Measurements from ENCODE around the gene SORCS2.

SORCS2 gene

DNA sequence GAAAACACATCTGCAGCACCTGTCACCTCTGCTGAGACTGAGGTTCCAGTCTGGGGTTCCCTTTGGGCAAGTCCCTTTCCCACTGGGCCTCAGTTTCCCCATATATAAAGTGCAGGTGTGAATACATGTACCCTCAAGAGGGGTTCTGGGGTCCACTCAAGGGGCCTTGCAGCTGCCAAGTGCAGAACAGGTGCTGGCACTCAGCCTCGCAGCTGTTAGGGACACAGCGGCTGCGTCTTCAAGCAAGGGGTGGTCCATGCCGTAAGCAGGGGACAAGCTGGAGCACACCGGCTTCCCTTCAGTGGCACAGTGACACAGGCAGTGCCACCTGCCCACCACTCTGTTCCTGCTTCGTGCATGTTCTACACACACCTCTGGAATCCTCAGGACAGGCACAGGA lies 329.3 kb downstream of the SORCS2 start:
- no peak for TF ChIP-seq SIN3A (IDR thresholded peaks at IDR 0.05; ENCODE audit: borderline replicate concordance, insufficient read depth, low read length)
- TF ChIP-seq POLR2AphosphoS5 (IDR thresholded peaks at IDR 0.05; ENCODE audit: low read depth, low read length): no peak
- no peak for TF ChIP-seq TAF1 (IDR thresholded peaks at IDR 0.05; ENCODE audit: borderline replicate concordance, insufficient read depth, low read length)
- TF ChIP-seq, protein P1, sequence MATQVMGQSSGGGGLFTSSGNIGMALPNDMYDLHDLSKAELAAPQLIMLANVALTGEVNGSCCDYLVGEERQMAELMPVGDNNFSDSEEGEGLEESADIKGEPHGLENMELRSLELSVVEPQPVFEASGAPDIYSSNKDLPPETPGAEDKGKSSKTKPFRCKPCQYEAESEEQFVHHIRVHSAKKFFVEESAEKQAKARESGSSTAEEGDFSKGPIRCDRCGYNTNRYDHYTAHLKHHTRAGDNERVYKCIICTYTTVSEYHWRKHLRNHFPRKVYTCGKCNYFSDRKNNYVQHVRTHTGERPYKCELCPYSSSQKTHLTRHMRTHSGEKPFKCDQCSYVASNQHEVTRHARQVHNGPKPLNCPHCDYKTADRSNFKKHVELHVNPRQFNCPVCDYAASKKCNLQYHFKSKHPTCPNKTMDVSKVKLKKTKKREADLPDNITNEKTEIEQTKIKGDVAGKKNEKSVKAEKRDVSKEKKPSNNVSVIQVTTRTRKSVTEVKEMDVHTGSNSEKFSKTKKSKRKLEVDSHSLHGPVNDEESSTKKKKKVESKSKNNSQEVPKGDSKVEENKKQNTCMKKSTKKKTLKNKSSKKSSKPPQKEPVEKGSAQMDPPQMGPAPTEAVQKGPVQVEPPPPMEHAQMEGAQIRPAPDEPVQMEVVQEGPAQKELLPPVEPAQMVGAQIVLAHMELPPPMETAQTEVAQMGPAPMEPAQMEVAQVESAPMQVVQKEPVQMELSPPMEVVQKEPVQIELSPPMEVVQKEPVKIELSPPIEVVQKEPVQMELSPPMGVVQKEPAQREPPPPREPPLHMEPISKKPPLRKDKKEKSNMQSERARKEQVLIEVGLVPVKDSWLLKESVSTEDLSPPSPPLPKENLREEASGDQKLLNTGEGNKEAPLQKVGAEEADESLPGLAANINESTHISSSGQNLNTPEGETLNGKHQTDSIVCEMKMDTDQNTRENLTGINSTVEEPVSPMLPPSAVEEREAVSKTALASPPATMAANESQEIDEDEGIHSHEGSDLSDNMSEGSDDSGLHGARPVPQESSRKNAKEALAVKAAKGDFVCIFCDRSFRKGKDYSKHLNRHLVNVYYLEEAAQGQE (IDR thresholded peaks at IDR 0.05; ENCODE audit: insufficient read depth in 1 of 2, low read depth in 2 of 2, low read length in 2 of 2): no peak
- no peak for TF ChIP-seq FOXP2 (optimal IDR thresholded peaks at IDR 0.05; ENCODE audit: borderline replicate concordance, extremely low read depth, extremely low read length, insufficient read depth)

DNA sequence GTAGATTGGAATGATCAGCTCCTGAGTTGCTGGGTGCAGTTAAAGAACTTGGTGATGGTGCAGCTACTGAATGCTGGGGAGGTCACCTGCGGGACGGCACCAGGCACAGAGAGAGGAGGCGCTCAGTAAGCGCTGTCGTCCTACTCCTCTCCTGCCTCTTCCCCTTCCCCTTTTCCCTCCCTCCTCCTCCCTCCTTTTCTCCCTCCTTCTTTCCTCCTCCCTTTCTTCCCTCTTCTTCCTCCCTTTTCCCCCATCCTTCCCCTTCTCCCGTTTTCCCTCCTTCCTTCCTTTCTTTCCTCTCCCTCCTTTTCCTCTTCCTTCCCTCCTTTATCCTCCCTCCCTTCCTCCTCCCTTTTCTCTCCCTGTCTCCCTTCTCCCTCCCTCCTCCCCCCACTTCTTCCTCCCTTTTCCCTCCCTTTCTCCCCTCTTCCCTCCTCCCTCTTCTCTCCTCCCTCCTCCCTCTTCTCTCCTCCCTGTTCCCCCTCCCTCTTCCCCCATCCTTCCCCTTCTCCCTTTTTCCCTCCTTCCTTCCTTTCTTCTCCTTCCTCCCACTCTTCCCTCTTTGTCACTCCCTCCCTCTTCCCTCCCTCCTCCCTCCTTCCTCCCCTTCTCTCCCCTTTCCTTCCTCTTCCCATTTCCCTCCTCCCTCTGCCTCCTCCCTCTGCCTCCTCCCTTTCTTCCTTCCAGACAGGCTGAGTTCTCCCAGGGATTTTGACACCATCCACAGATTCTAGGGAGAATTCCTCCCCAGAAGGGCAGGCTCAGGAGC lies 330.3 kb downstream of the SORCS2 start:
- TF ChIP-seq, protein P1 (IDR thresholded peaks at IDR 0.05; ENCODE audit: insufficient read depth in 1 of 2, low read depth in 2 of 2, low read length in 2 of 2): no peak
- TF ChIP-seq SIN3A (IDR thresholded peaks at IDR 0.05; ENCODE audit: borderline replicate concordance, insufficient read depth, low read length) (no peak), FOXP2 (optimal IDR thresholded peaks at IDR 0.05; ENCODE audit: borderline replicate concordance, extremely low read depth, extremely low read length, insufficient read depth) (no peak), TAF1 (IDR thresholded peaks at IDR 0.05; ENCODE audit: borderline replicate concordance, insufficient read depth, low read length) (no peak), POLR2AphosphoS5 (IDR thresholded peaks at IDR 0.05; ENCODE audit: low read depth, low read length) (no peak)

DNA sequence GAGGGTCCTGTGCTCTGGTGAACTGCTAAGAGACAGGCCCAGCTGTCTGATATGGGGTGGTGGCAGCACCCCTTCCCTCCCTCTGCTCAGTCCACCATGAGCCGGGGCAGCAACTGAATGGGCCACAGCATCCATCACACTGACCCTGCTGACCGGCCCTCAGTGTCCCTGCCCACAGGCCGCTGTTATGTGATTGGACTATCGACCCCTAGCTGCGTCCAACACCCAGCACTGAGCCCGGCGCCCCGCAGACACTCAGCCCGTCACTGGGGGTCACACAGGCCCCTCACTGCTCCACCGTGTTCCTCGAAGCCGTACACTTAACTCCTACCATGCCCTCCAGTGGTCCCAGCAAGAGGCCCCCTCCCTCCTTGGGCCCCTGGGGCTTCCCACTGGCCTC lies 331.2 kb downstream of the SORCS2 start:
- no peak for TF ChIP-seq FOXP2 (optimal IDR thresholded peaks at IDR 0.05; ENCODE audit: borderline replicate concordance, extremely low read depth, extremely low read length, insufficient read depth)
- TF ChIP-seq SIN3A (IDR thresholded peaks at IDR 0.05; ENCODE audit: borderline replicate concordance, insufficient read depth, low read length): no peak
- TF ChIP-seq TAF1 (IDR thresholded peaks at IDR 0.05; ENCODE audit: borderline replicate concordance, insufficient read depth, low read length): no peak
- TF ChIP-seq, protein P1 (IDR thresholded peaks at IDR 0.05; ENCODE audit: insufficient read depth in 1 of 2, low read depth in 2 of 2, low read length in 2 of 2): no peak
- TF ChIP-seq POLR2AphosphoS5 (IDR thresholded peaks at IDR 0.05; ENCODE audit: low read depth, low read length): no peak

DNA sequence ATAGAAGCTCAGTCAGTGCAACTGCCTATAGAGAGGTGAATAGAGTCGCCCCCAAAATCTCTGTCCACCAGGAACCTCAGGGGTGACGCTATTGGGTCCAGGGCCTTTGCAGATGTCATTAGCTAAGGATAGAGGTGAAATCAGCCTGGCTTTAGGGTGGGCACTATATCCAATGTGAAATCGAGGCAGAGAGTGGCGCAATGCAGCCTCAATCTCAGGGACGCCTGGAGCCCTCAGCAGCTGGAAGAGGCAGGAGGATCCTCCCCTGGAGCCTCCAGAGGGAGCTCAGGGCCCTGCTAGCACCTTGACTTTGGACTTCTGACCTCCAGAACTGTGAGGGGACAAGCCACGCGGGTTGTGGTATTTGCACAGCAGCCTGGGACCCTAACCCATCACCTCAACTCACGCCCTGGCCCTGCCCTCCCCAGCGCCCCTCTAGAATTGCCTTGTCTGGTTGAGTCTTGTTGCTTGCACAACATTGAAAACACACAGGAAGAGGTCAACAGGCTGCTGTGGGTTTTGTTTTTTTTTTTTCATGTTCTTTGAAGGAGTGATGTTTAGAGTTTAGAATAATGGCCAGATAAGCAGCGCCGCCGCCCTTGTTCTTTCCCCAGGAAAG lies 331.8 kb downstream of the SORCS2 start:
- no peak for TF ChIP-seq POLR2AphosphoS5 (IDR thresholded peaks at IDR 0.05; ENCODE audit: low read depth, low read length)
- no peak for TF ChIP-seq FOXP2 (optimal IDR thresholded peaks at IDR 0.05; ENCODE audit: borderline replicate concordance, extremely low read depth, extremely low read length, insufficient read depth)
- TF ChIP-seq SIN3A (IDR thresholded peaks at IDR 0.05; ENCODE audit: borderline replicate concordance, insufficient read depth, low read length): no peak
- TF ChIP-seq, protein P1 (IDR thresholded peaks at IDR 0.05; ENCODE audit: insufficient read depth in 1 of 2, low read depth in 2 of 2, low read length in 2 of 2): no peak
- no peak for TF ChIP-seq TAF1 (IDR thresholded peaks at IDR 0.05; ENCODE audit: borderline replicate concordance, insufficient read depth, low read length)

All from PFSK-1 (cell line).